HG03159 (cell line): ENCODE data around the gene TMUB1.

Experiments used
- ATAC-seq: cut with Tn5 transposase; IDR thresholded peaks from one replicate; pipeline ENCODE4 v1.9.1; 2021; ENCODE audit warnings: mild to moderate bottlenecking, moderate library complexity; ENCODE audit not compliant: unreplicated experiment

TMUB1 gene

DNA sequence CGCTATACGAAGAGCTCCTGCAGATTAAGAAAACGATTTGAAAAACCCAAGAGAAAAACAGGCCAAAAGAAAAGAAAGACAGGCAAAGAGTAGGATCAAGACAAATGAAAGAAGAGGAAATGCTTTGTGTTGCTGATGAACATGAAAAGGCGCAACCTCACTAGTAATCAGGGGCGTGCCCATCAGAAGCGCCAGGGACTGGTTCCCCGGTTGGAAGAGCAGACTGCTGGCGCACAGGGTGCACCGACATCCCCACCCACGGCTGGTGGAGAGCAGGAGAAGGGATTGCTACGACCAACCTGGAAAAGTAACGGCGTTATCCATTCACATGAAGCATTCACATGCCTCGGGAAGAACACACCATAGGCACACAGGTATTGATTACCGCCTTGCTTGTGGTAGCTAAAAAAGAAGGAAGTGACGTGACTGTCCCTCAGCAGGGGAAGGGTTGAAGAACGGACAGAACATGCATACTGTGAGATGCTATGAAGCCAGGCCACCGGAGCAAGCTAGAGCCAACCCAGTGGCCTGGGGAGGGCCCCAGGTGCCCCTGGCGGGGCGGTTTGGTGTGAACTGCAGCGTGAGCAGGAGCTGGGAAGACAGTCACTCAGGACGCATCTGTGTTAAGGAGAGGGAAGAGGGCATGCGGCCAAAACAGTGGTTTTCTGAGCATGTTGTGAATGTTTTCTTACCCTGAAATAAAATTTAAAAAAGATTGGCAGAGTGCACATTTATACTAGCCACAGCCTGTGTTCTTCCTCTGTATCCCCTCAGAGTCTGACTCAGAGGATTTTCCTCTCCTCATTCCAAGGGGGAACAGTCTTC, 21.3 kb upstream of the TMUB1 start:
- no peak for ATAC-seq

- ATAC-seq = no peak
These were observed 20.7 kb upstream of the TMUB1 start for GRCh38 chr7:151103973-151104372.

GRCh38 chr7:151102991-151103390, 19.7 kb upstream of the TMUB1 start:
- no peak for ATAC-seq

- no peak for ATAC-seq
These were observed 18.5 kb upstream of the TMUB1 start for GRCh38 chr7:151101621-151102396.

GRCh38 chr7:151100921-151101320, 17.6 kb upstream of the TMUB1 start:
- ATAC-seq = no peak

DNA sequence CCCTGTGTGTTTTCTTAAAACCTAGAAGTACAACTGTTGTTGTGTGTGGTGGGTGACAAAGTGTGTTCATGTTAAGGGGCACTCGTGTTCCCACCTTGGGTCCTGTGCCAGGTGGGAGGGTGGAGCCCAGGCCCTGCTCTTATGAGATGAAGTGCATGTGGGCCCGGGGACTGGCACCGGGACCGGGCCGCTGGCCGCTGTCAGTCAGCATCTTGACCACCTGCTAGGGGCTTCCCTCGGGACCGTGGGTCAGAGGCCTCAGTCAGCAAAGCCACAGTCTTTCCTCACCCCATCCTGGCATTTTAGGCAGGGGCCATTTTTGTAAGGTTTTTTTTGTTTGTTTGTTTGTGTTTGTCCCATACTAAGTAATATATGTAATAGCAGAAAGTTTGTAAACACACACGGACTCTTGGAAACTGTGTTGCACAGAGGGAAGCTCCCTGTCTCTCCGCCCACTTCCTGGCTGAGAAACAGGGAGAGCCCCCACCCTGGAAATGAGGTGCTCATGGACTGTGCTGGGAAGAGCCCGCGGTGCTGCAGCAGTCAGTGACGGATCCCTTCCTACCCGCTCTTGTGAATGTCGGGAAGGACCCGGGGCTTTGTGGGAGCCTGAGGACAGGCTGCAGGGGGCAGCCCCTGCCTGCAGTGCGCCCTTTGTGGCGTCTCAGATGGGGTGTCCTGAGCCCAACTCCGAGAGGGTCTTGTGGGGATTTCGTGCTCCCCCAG, 16.4 kb upstream of the TMUB1 start:
- ATAC-seq = no peak

DNA sequence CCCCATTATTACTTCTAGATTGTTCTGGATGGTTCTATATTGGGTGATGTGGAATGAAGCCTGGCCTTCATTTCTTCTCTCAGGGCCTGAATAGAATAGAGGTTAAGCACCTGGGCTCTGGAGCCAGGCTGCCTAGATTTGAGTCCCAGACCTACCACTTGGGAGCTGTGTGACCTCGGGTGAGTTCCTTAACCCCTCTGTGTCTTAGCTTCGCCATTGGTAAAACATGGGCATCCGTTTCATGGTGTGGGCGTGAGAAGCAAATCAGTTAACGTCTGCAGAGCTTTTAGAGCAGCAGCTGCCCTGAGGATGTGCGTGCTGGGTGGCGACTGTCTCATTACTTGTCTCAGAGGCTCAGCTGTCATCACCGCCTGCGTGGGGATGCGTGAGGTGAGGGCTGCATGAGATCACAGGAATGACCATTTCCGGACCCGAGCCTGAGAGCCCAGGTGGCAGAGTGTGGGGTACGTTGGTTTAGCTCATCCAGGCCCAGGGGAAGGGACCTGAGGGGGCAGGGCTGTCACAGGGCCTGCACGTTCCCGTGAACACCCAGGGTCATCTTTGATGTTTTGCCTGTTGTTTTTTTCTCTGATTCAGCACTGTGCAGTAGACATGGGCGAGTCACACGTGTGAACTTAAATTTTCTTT, 12.7 kb upstream of the TMUB1 start:
- no peak for ATAC-seq

DNA sequence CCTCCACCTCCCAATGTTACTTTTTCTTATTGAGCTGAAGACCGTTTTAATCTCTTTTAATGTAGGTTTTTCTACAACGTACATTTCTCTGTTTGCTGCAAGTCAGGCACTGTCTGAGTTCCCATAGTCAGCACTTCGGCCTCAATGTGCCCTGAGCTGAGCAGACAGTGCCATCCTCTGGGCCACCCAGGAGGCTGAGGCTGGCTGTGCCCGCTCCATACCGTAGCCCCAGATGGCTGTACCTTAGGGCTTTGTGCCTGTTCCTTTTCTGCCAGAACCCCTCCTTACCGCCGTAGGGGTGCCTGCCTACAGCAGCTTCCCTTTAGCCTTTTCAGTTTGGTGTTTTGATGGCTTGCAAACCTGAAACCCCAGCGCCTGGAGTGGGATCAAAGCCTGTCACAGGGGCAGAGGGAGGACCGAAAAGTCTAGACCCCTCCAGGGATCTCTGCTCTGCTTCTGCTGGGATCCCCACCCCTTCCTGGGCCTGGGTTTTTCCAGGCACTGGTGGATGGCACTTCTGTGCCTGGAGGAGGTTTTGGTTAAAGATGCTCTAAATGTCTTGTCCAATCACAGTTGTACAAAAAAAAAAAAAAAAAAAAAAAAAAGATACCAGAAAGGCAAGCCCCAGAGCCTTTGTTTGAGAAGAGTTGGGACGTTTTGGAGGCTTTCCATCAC, 12.0 kb upstream of the TMUB1 start:
- ATAC-seq = no peak

DNA sequence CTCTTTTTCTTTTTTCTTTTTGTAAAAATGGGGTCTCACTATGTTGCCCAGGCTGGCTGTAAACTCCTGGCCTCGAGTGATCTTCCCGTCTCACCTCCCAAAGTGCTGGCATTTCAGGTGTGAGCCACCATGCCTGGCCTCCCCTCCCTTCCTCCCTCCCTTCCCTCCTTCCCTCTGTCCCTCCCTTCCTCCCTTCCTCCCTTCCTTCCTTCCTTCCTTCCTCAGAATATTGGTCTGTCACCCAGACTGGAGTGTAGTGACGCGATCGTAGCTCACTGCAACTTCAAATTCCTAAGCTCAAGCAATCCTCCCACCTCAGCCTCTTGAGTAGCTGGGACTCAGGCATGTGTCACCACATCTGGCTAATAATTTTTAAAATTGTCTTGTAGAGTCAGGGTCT, 11.4 kb upstream of the TMUB1 start:
- no peak for ATAC-seq

DNA sequence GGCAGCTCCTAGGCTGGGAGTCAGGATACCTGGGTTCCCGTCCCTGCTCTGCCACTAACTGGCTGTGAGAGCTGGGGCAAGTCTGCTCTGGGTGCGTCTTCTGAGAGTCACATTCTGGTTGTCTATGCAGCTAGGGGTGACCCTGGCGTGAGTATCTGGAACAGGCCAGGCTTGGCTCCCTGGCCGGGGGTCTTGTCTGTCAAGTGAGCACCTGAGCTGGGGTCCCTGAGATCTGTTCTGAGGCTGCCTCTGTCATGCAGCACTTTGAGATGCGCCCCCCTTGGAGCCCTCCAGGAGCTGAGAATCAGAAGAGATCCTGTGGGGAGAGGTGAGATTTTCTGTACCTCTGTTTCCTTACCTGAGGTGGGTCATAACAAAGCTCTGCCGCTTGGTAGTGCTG, 10.5 kb upstream of the TMUB1 start:
- no peak for ATAC-seq

GRCh38 chr7:151091988-151092387, 8.7 kb upstream of the TMUB1 start:
- ATAC-seq = no peak

DNA sequence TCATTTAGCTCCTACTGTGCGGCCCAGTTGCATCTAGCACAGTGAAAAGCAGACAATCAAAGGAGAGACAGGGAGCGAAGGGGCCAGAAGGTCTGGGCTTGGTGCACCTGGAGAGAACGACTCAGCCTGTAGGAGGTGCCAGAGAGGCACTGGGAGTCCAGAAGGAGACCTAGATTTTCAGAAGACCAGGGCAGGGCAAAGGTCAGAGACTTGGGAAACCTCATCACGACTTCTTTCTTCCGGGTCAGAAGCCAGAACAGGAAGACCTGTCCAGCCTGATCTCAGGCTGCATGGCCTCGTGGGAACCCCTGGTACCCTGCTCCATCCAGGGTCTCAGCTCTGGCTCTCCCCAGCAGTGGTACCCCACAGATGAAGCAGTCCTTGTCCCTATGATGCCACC, 8.1 kb upstream of the TMUB1 start:
- ATAC-seq = no peak

DNA sequence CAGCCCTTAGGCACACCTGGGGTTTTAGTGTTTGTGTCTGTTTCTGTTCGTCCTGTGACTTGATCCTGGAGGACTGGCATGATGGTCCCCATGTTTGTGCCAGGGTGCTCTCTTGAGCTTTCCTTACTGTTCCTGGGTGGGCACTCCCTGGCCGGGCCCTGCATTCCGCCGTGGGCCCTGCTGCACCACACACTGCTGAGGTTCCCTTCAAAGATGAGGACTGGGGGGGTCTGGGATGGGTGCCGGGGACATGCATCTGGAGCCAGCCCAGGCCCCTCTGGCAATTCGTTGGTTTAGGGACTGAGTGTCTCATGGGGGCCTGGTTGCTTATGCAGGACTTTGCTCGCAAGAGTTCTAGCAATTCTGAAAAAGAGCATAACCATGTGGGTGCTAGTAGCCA, 7.7 kb upstream of the TMUB1 start:
- no peak for ATAC-seq

DNA sequence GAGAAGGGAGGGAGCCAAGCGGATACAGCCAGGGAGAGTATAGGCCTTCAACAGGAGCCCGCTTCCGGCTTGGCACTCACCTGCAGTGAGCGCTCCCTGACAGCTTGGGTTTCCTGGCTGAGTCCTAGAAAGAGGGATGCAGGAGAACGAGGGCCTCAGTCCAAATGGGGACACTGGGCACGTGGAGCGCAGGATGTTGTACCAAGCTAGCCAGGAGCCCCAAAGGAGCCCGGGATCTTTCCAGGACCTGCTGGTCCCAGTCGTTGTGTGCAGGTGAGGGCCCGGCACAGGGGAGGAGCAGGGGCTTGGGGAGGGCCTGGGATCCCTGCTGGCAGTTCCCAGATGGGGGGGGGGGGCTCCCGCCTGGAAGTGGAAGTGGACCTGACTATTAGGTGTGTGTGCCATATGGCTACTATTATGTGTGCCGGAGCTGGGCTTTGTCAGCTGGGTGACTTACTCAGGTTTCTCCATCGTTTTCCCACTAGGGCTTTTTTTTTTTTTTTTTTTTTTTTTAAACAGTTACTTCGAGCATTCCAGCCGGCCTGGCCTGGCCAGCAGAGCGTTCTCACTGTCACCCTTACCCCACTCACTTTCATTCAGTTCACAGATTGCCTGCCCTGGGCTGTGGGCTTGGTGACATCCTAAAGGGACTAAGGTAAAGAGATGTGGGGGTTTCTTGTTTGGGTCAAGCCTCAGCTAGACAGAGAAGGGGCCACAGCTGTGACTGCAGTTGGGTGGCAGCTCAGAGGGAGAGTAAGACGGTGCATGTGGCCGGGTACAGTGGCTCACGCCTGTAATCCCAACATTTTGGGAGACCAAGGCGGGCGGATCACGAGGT, 6.8 kb upstream of the TMUB1 start:
- no peak for ATAC-seq

GRCh38 chr7:151088856-151089699, 5.8 kb upstream of the TMUB1 start:
- no peak for ATAC-seq

DNA sequence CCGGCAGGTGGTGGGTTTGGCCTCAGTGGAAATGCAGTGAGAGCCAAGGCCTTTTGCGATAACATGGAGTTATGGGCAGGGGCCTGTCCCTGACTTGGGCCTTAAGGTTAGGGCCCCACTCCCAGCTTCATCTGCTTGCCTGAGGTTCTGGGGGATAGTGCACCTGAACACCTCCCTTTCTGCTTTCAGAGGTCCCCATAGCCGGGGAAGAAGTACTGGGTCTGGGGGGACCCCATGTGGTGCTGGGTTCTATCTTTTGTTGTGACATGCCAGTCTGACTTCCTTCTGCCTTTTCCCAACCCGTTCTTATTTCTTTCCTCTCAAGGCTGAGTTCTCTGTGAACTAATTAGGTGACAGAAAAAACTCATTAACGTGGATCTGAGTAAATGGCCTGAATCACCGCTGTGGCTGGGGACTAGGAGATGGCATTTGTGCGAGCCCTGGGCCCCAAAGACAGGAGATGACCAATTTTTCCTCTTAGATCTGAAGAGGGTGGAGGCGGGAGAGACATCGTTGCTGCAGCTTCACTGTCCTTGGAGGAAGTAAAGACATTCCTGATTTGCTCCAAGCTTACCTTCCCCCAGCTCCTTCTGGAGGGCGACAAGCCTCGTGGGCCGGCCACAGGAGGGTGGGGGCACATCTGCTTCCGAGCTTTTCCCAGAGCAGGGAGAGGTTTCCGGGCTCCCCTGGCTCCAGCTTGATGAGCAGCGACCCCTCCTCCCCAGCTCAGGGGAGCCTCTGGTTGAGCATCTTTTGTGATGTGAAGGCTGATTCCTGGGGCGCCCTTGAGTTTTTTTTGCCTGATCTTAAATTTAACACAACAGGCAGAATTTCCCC, 4.9 kb upstream of the TMUB1 start:
- no peak for ATAC-seq

DNA sequence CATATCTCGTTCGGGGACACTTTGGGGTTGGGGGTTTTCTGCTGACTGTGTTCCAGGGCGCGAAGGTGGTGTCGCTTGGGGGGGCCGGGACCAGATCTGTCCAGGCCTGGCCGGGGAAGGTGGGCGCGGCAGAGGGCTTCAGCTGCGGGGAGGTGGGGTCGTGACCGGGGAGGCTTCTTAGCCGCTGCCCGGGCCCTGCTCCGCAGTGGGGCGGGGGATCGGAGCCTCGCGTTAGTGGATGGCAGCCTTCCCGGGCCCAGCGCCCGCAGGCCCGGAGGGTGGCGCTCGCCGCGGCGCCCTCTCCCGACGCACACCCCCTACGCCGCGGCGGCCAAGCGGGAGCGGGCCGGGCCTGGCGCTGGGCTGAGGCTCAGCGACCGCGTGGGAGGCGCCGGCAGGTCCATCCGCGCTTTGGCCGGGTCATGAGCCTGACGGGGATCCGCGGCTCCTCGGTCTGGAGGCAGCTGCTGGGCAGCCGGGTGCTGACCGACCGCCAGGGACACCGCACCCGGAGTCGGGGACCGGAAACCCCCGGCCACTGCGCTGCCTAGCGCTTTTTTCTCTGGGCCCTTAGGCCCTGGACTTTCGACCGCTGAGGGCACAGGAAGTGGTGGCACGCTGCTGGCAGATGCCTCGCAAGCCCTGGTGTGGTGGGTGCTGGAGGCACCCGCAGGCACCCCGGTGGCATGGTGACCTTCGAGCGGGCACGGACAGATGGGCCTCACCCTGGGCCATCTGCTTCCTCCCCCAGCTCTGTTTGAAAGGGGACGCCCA, 4.1 kb upstream of the TMUB1 start:
- no peak for ATAC-seq
